ENCODE results near the gene GEMIN7.

GEMIN7 gene

GRCh38 chr19:45079063-45079910, at the start of gene GEMIN7:
TSS of gene GEMIN7 (plus strand) at chr19:45079260. CDS start at chr19:45090115, 10,855 bp downstream.
- peak; percentile 79 for DNase-seq

- DNase-seq, result no peak
These were observed 48.2 kb upstream of the GEMIN7 start for GRCh38 chr19:45030825-45031224.

GRCh38 chr19:45032421-45032820, 46.6 kb upstream of the GEMIN7 start:
- no peak for DNase-seq

- no peak for DNase-seq
These were observed 43.3 kb upstream of the GEMIN7 start for GRCh38 chr19:45035755-45036154.

GRCh38 chr19:45037393-45038169, 41.5 kb upstream of the GEMIN7 start:
- no peak for DNase-seq

GRCh38 chr19:45038931-45039893, 39.8 kb upstream of the GEMIN7 start, which contains the start of gene CLASRP:
TSS of gene CLASRP (plus strand) at chr19:45039045. CDS start at chr19:45040213, 1,168 bp downstream.
- peak; percentile 79 for DNase-seq

GRCh38 chr19:45040059-45040771, 38.8 kb upstream of the GEMIN7 start:
- no peak for DNase-seq

- DNase-seq, result no peak
These were observed 37.9 kb upstream of the GEMIN7 start for GRCh38 chr19:45041125-45041524.

GRCh38 chr19:45045671-45046353, 33.2 kb upstream of the GEMIN7 start:
- no peak for DNase-seq

GRCh38 chr19:45046355-45046754, 32.7 kb upstream of the GEMIN7 start:
- no peak for DNase-seq

- no peak for DNase-seq
These were observed 31.8 kb upstream of the GEMIN7 start for GRCh38 chr19:45047188-45047797.

GRCh38 chr19:45049073-45049736, 29.9 kb upstream of the GEMIN7 start:
- DNase-seq, result no peak

GRCh38 chr19:45050036-45050435, 29.0 kb upstream of the GEMIN7 start:
- no peak for DNase-seq

- DNase-seq, result no peak
These were observed 27.0 kb upstream of the GEMIN7 start for GRCh38 chr19:45051929-45052579.

- no peak for DNase-seq
These were observed 22.2 kb upstream of the GEMIN7 start for GRCh38 chr19:45056831-45057230.

GRCh38 chr19:45057444-45057843, 21.6 kb upstream of the GEMIN7 start:
- DNase-seq, result no peak

- DNase-seq, result no peak
These were observed 20.4 kb upstream of the GEMIN7 start for GRCh38 chr19:45058622-45059159.

- DNase-seq, result peak; percentile 46
These were observed 19.6 kb upstream of the GEMIN7 start for GRCh38 chr19:45059258-45059965.

GRCh38 chr19:45061965-45062364, 17.1 kb upstream of the GEMIN7 start:
- no peak for DNase-seq
